Endodermal cell (in vitro differentiated cells): ENCODE results near the gene CBLL1. TPM values are rescaled to one million over a fixed set of nuclear protein-coding genes. Genes with fewer than 3 reads are reported as not detected.

Experiments used
- DNase-seq: peaks from one replicate; pipeline ENCODE4 v3.0.0-alpha.2; 2017
- H3K27ac ChIP-seq: 2 replicates; pipeline ENCODE4 v1.5.1; 2013; ENCODE audit warnings: mild to moderate bottlenecking, low read depth, low read length, moderate library complexity
- H3K27me3 ChIP-seq: 2 replicates; pipeline ENCODE4 v1.6.1; 2013; ENCODE audit warnings: mild to moderate bottlenecking, low read length, moderate library complexity; ENCODE audit not compliant: insufficient read depth, control insufficient read depth, poor library complexity, severe bottlenecking
- H3K36me3 ChIP-seq: 2 replicates; pipeline ENCODE4 v1.7.0; 2013; ENCODE audit warnings: mild to moderate bottlenecking, low read length, moderate library complexity; ENCODE audit not compliant: control insufficient read depth, insufficient read depth
- H3K4me1 ChIP-seq: one replicate; pipeline ENCODE4 v1.7.0; 2013; ENCODE audit warnings: low read length; ENCODE audit not compliant: control insufficient read depth, insufficient read depth
- H3K4me3 ChIP-seq: 2 replicates; pipeline ENCODE4 v1.5.1; 2013; ENCODE audit warnings: mild to moderate bottlenecking, low read length, moderate library complexity
- H3K9ac ChIP-seq: 2 replicates; pipeline ENCODE4 v1.6.1; 2013; ENCODE audit warnings: mild to moderate bottlenecking, low read length, moderate library complexity; ENCODE audit not compliant: poor library complexity, severe bottlenecking; ENCODE audit errors: extremely low read depth
- H3K9me3 ChIP-seq: 2 replicates; pipeline ENCODE4 v1.6.1; 2013; ENCODE audit warnings: mild to moderate bottlenecking, low read length, moderate library complexity; ENCODE audit not compliant: control insufficient read depth
- H3K27ac Mint-ChIP-seq: 2 replicates; pipeline ENCODE4 v1.8.0; 2020; ENCODE audit warnings: mixed read lengths
- H3K27me3 Mint-ChIP-seq: 2 replicates; pipeline ENCODE4 v1.8.0; 2021; ENCODE audit warnings: mild to moderate bottlenecking, mixed read lengths; ENCODE audit not compliant: insufficient read depth
- H3K36me3 Mint-ChIP-seq: 2 replicates; pipeline ENCODE4 v1.8.0; 2020; ENCODE audit warnings: low read depth, mixed read lengths
- H3K4me1 Mint-ChIP-seq: 2 replicates; pipeline ENCODE4 v1.8.0; 2020; ENCODE audit warnings: mixed read lengths
- H3K4me3 Mint-ChIP-seq: 2 replicates; pipeline ENCODE4 v1.8.0; 2020; ENCODE audit warnings: mild to moderate bottlenecking, moderate library complexity, mixed read lengths
- H3K9me3 Mint-ChIP-seq: 2 replicates; pipeline ENCODE4 v1.8.0; 2020; ENCODE audit warnings: mild to moderate bottlenecking, mixed read lengths
- WGBS, 2 experiments: methylation state at CpG; one replicate each; pipeline versions ENCODE4 v1.1.5 to v1.1.7; 2013; ENCODE audit warnings: missing lambda C conversion rate in 2 of 2, mixed read lengths in 1 of 2; ENCODE audit not compliant: insufficient coverage in 1 of 2, insufficient read length in 1 of 2; 5-methylcytosine and 5-hydroxymethylcytosine counted together
- total RNA-seq, 2 donors: library from RNA; stranded (reverse); fragmentation: NEBNext Ultra II Directional in 1 of 2; extraction: Animal tissue kit (Norgen Biotek cat#: 25700) in 1 of 2; gene quantifications; 2 replicates in 1 of 2; 3 replicates in 1 of 2; pipeline ENCODE4 v1.2.1, GENCODE V29; 2021
- TF ChIP-seq, protein P1 (sequence below): fragments of 200-600 bp; sonication (generic); conservative IDR thresholded peaks from 2 replicates; pipeline ENCODE4 v1.5.0; 2021; ENCODE audit warnings: antibody characterized with exemption, mild to moderate bottlenecking

CBLL1 gene
- total RNA-seq, 2 donors from 2014 or later: 33.3 to 34.7 TPM

DNA sequence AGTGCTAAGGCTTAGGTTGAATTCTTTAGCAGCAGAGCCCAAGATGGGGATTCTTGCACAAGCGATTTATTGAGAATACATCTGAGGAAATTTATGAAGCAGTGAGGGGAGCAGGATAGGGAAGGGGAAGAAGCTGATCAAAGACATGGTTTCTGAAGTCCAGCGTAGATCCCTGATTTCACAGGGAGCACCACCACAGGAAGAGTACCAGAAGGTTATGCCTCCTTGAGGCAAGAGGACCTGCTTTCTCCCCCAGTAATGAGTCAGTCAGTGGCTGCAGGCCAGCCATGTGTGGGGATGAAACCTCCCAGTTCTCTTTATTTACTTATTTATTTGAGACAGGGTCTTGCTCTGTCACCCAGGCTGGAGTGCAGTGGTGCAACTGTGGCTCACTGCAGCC lies 35.0 kb upstream of the CBLL1 start:
- Histone ChIP-seq H3K4me1 (no peaks in the 10 kb centered on the region), H3K4me3 (no peak overlapping the region), H3K27ac (no peak overlapping the region), H3K9ac (no peak overlapping the region), H3K36me3 (no peaks in the 10 kb centered on the region), H3K9me3 (no peaks in the 10 kb centered on the region), H3K27me3 (no peaks in the 10 kb centered on the region)
- DNase-seq: no peak
- H3K36me3 Mint-ChIP-seq: no peaks in the 10 kb centered on the region
- H3K9me3 Mint-ChIP-seq: no peaks in the 10 kb centered on the region
- no peak overlapping the region for H3K27ac Mint-ChIP-seq
- H3K27me3 Mint-ChIP-seq: peaks cover 3% of the 10 kb centered on the region
- H3K4me1 Mint-ChIP-seq: peaks cover 3% of the 10 kb centered on the region
- TF ChIP-seq, protein P1, sequence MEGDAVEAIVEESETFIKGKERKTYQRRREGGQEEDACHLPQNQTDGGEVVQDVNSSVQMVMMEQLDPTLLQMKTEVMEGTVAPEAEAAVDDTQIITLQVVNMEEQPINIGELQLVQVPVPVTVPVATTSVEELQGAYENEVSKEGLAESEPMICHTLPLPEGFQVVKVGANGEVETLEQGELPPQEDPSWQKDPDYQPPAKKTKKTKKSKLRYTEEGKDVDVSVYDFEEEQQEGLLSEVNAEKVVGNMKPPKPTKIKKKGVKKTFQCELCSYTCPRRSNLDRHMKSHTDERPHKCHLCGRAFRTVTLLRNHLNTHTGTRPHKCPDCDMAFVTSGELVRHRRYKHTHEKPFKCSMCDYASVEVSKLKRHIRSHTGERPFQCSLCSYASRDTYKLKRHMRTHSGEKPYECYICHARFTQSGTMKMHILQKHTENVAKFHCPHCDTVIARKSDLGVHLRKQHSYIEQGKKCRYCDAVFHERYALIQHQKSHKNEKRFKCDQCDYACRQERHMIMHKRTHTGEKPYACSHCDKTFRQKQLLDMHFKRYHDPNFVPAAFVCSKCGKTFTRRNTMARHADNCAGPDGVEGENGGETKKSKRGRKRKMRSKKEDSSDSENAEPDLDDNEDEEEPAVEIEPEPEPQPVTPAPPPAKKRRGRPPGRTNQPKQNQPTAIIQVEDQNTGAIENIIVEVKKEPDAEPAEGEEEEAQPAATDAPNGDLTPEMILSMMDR: no peak
- WGBS, 2 experiments: 92 to 93% methylated on average over 2 of the region's 2 CpGs
- no peak overlapping the region for H3K4me3 Mint-ChIP-seq

DNA sequence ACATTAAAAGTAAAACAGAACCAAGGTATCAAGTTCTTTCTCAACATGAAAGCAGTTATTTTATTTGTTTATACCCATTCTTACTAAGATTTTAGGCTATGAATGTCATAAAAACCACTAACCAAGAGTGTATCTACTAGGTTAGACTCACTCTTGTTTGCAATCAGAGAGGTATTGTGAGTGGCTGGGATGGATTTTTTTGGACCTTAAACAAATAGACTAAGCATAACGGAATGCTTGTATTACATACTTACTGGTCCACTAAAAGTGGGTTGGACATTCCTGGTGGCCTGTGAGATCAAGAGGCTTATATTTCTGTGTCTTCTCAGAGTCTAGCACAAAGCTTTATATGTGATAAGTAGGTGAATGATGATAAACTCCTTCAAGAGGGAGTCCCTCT lies 32.6 kb upstream of the CBLL1 start:
- no peak for DNase-seq
- H3K4me1 ChIP-seq: no peaks in the 10 kb centered on the region
- no peak overlapping the region for H3K4me3 ChIP-seq
- no peak overlapping the region for H3K27ac ChIP-seq
- no peak overlapping the region for H3K9ac ChIP-seq
- no peak overlapping the region for H3K4me3 Mint-ChIP-seq
- peaks cover 3% of the 10 kb centered on the region for H3K27me3 Mint-ChIP-seq
- no peak overlapping the region for H3K27ac Mint-ChIP-seq
- no peaks in the 10 kb centered on the region for H3K36me3 Mint-ChIP-seq
- WGBS, 2 experiments: 100% methylated on average over 1 of the region's 1 CpG; no CpG with 5 or more reads in 1 of the 2 experiments
- H3K27me3 ChIP-seq: no peaks in the 10 kb centered on the region
- peaks cover 3% of the 10 kb centered on the region for H3K4me1 Mint-ChIP-seq
- TF ChIP-seq, protein P1: no peak
- H3K9me3 ChIP-seq: no peaks in the 10 kb centered on the region
- H3K36me3 ChIP-seq: no peaks in the 10 kb centered on the region
- no peaks in the 10 kb centered on the region for H3K9me3 Mint-ChIP-seq

DNA sequence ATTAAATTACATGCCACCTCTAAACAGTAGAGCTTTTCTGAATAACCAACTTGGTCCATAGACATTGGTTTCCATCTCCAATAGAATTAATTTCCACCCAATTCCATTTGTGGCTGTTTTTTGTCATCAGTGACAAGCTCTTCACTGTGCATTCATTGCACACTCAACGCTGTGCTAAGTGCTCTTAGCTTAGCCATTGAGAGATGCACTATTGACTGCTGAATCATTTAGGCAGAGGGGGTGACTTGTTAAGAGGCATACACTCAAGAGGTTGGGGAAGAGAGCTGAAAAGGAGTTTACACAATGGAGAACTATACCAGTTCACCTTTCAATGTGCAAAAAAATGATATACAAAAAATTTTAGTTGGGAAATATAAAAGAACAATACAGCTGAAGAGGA lies 31.9 kb upstream of the CBLL1 start:
- no peaks in the 10 kb centered on the region for H3K9me3 ChIP-seq
- Mint-ChIP-seq H3K27ac (no peak overlapping the region), H3K4me1 (peaks cover 3% of the 10 kb centered on the region), H3K9me3 (no peaks in the 10 kb centered on the region), H3K27me3 (peaks cover 3% of the 10 kb centered on the region), H3K4me3 (no peak overlapping the region), H3K36me3 (no peaks in the 10 kb centered on the region)
- TF ChIP-seq, protein P1: no peak
- H3K27ac ChIP-seq: no peak overlapping the region
- no peak overlapping the region for H3K4me3 ChIP-seq
- no peaks in the 10 kb centered on the region for H3K27me3 ChIP-seq
- 82% methylated on average over 1 of the region's 1 CpG; no CpG with 5 or more reads in 1 of the 2 experiments for WGBS, 2 experiments
- DNase-seq: no peak
- H3K4me1 ChIP-seq: no peaks in the 10 kb centered on the region
- H3K9ac ChIP-seq: no peak overlapping the region
- H3K36me3 ChIP-seq: no peaks in the 10 kb centered on the region
